Fibroblast of peridontal ligament (primary cell): Measurements from ENCODE around the gene KIF26B.
A peak's percentile ranks its signal among the peaks of the same experiment; 100 is the strongest.

Source experiments
- DNase-seq: peaks from one replicate; pipeline ENCODE4 v3.0.0-alpha.2; 2010; ENCODE audit errors: extremely low read depth

Gene KIF26B

DNA sequence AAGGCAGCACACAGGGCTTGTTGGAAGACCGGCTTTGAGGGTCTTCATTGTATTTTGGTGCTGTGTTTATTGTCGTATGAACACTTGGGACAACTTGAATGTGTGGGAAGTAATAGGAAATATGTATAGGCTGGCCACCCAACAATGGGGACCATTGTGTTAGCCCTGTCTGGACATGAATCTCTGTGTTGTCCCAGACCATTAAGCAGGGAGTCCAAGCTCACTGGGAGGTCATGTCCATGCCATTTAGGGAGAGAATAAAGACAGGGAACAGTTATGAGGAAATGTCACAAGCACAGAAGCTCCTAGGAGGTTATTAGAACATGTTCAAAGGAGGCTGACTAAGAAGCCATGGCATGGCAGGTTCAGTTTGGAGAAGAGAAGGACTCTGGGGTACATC lies 266.1 kb downstream of the KIF26B start:
- no peak for DNase-seq

DNA sequence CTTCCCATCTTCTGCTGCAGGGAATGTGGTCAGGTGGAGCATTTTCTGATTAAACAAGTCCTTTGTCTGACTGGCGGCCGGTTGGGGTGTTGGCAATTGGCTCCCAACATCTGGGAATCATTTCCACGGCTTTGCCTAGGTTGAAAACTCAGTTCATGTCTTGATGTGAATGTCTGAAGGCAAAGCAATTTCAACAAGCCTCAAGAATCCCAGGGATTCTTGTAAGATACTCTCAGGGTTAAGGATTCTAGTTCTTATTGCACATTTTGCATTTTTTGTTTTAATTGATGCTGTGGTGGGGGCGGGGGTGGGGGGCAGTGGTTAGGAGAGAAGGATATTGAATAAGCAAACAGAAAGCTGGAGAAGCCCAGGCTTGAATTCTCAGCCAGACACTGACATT lies 273.9 kb downstream of the KIF26B start:
- peak; percentile 71 for DNase-seq

DNA sequence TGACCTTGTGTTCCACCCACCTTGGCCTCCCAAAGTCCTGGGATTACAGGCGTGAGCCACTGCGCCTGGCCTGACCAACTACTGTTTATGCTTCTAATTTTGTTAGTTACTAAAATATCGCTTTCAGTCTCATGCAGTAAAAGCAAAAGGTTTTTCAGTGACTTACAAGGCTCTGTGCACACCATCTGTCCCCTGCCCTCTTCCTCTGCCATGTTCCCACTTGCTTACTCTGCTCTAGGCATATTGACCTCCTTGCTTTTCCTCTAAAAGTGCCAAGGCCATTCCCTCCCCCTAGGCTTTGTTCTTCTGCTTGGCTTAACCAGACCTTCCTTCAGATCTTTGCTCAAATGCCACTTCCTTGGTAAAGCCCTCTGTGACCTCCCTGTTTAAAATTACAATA lies 276.9 kb downstream of the KIF26B start:
- no peak for DNase-seq

DNA sequence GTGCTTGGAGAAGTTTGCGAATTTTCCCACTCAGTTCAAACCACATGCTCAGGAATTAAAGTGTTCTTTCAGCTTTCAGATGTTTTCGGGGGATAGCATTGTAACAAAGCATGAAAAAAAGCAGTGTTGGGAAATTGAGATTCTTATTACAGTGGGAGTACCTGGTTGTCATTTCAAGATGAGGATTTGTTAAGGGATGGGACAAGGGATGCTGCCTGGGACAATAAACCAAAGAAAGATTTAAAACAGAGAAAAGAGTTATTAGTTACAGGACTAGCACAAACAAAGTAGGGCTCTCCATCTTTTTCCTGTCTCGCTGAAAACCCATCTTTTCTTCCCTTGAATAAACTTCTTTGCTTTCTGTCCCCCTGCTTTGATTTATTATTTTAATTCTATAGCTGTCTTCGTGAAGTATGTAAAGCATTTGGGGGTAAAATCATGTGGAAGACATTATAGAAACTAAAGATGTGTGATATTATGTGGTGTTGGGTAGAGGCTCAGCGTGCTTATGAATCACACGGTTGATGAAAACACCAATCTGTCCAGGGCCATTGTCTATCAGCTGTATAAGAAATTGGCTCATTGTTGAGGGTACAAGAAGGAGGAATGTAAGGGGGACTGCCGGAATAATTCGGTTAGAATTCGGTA lies 277.6 kb downstream of the KIF26B start:
- DNase-seq, result no peak

DNA sequence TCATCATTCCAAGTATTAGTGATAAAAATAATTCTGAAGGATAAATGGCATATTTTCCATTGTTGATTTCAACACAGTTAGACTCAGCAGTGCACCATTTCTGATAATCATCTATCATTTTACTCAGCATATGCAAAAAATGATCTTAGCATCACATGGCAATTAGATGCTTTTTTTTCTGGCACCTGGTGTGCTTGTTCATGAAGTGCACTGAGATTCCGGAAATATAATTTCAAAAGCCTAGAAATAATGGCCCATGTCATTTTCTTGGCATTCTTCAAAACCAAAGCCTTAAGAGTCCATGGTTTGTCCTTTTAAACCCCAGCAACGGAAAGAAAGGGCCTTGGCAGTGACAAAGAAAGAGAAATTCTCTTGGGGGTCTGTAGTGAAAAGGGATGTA lies 278.8 kb downstream of the KIF26B start:
- no peak for DNase-seq

DNA sequence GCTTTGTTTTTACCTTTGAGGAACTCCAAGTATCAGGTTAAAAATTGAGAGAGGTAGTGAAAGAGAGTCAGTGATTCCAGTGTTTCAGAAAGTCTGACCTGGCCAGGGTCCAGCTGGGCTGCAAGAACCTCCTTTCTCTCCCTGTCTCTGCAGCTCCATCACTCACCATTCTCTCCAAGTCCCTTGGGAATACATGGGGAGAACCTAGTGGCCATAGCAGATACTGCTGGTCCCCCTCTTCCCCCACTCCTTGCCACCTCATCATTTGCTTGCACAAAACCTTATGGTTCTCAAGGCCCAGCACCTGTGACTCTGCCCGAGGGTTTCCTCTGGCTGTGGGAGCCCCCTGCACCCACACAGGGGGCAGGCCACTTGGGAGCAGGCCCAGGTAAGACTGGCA lies 279.5 kb downstream of the KIF26B start:
- DNase-seq, result no peak

DNA sequence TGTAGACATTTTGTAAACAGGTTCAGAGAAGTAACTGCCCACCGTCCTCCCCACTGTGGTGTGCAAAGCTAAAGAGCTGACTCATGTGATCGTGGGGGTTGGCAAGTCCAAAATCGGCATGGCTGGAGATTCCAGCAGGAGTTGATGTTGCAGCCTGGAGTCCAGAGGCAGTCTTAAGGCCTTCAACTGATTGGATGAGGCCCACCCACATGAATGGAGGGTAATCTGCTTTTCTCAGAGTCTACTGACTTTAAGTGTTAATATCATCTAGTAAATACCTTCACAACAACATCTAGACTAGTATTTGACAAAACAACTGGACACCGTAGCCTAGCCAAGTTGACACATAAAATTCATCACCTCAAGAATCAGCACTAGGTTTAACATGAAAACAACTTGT lies 281.6 kb downstream of the KIF26B start:
- DNase-seq, result no peak

DNA sequence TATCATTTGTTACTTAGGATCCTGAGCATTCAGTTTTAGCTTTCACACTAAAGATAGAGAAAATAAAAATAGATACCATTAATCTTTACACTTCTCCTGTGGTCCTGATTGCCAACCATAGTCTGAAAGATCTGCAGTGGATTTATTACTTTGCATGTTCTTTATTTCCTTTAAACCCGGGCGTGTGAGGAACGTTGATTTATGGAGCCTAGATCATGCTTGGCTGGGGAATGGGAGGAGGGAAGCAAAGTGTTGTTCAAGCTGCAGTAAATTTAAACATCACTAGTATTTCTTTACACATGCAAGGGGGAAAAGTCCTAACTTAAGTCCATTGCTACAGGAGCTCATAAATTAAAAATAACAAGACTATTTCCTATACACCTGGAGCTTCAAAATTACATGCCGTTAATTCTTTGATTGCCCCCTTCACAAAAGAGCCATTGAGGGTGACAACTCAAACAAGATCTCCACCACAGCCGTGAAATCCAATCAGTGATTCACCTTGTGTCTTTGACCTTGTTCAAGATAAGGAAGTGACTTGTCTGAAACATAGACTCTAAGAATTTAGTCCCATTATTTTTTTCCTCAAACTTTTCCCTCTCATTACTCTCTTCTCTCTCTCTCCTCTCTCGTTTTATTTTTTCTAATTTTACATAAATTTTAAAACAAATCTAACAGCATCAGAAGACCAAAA lies 282.7 kb downstream of the KIF26B start:
- DNase-seq, result no peak

DNA sequence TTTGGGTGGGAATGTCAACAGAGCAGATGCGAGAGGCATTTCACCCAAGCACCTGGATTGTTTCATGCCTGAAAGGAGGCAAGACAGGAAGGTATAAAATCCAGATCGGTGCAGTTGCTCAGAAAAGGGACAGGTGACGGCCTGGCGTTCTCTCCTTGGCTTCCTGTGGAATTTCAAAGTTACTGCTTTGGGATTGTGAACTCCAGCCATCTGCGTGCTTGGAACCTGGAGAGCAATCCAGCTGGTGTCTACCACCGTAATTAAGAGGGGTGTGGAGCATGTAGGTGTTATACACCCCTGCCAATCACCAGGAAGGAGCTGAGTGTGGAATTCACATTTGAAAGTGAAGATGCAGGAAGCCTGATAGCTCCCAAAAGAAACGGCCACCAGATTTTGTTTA lies 286.1 kb downstream of the KIF26B start:
- no peak for DNase-seq

DNA sequence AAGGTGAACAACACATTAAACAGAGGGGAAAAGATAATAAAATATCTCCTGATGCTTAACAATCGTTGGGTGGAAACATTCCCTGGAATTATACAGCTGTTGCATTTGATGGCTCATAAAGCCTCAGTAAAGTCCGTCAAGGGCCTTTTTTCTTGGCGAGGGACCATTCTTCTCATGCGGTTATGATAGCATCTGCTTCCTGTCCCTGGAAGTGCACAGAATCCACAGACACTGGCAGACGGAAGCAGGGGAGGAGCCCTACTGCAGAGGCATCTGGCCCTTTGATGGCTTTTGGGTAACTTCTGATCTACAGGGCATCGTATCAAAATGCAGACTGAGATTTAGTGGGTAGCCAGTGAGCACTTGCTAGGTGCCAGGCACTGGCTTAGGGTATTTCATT lies 286.9 kb downstream of the KIF26B start:
- DNase-seq, result peak; percentile 40

DNA sequence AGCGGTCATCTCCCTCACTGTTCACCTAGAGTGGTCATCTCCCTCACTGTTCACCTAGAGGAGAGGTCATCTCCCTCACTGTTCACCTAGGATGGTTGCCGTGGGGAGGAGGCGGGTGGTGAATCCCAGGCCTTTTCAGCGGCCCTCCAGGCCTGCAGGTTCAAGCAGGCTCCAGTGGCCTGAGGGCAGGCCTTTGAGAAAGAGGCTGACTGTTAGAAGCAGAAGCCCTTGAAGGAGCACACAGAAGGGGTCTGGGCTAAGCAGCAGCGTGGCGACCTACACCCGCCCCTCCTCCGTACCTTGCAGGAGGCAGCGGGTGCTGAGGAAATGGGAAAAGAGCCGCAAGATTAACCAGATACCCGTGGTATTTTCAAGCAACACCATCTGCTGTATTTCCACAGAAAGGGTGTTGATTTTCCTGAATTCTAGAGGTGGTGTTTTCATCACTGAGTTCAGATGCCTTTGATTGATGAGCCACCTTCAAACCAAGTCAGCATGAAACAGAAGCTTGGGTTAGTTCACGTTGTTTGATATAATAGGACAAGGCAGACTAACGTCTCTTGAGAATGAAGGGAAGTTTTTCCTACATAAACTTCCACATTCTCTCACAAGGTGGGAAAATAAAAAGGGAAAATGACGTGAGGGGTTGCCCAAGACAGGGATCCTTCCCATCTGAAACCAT lies 289.5 kb downstream of the KIF26B start:
- no peak for DNase-seq

DNA sequence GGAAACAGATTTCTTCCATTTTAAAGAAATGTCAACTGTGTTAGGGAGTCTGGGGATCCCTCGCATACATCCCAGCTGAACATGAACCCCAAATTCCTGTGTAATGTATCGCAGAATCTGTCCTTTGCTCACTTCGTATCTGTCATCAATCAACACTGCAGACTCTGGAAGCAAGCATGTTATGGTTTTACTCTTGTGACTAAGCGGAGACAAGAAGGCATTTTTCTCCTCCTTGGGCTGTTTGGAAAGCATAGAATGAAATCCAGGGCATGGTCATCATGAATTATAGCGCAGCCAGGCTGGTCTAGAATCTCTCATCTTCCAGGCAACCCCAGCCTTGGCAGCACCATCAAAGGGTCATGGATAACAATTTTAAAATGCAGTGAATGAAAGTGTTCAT lies 290.2 kb downstream of the KIF26B start:
- DNase-seq, result no peak

DNA sequence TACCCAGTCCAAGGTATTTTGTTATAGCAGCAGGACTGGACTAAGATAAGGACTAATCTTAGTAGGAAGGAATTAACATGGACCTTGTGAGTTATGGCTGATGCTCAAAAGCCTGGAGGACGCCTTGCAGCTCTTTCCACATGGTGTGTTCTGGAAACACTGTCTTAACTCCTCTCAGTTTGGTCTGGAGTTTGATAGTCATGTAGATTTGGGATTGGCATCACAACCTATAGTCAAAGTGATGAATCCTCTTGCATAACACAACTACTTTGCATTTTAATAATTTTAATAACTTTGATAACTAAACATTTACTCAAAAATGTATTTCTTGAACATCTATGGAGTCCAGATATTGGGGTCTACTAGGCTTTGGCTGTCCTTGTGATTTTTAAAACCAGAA lies 293.7 kb downstream of the KIF26B start:
- no peak for DNase-seq

DNA sequence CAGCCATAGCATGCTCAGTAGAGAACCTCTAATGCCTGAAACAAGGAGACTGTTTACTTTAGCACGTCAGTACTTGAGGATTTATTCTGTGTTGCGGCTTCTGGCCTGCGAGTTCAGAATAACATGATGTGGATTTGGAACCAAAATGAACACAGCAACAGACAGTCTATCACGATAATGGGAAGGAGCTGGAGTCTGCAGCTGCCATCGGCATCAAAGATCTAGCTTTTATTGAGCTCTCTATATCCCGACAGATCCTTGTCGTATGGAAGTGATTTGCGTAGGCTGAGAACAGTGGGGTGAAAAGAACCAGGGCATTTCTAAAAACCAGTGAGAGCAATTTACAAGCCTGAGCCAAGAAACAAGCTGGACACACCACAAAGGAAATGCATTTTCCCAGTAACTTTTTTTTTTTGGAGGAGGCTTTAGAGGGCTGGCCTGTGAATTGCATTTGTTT lies 294.2 kb downstream of the KIF26B start:
- DNase-seq, result peak; percentile 58

DNA sequence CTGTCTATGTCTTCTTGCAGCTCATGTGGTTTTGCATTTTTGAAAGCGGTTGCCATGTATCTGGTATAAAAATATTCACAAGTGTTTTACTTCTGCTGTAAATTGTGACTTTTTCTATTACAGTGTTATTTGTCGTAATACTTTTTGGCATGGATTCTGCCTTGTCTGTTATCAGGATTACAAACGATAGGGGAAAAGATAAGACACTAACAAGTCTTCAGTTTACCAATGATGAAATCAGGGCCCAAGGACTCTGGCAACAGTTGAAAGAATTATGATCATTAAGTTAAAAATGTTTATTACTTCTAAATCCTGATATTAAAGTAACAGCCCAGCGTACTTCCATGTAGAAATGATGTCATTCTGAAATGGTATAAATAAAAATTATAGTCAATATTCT lies 298.8 kb downstream of the KIF26B start:
- DNase-seq, result no peak

DNA sequence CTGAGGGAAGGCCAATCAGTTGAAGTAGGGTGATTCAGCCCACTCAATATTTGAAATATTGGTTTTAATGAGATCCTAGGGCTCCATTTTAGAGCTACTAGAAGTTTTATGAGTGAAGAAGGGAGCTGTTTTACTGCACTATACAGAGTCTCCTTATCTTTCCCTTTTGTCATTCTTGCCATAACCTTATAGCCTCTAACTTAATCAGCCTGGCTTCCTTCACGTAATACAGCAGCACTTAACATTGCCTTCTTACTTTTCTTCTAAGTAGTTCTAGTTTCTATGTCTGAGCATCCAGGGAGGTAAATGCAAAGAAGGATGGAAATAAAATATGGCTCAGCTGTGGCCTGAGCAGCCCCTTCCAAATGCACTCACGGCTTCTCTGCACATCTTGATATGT lies 299.3 kb downstream of the KIF26B start:
- no peak for DNase-seq

DNA sequence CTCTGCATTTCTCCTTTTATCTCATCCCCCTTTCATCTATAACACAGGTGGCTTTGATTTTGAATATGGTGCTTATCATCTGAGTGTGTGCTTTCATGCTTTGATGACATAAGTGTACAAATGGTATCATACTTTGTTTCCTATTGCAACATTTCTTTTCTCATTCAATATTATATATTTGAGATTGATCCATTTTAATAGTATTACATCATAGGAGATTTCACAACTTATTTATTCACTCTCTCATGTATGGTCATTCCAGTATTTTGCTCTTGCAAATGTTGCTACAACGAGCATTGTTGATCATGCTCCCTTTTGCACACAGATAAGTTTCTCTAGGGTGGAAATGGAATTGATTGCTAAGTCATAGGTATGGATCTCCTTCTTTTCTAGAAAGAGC lies 302.8 kb downstream of the KIF26B start:
- no peak for DNase-seq

DNA sequence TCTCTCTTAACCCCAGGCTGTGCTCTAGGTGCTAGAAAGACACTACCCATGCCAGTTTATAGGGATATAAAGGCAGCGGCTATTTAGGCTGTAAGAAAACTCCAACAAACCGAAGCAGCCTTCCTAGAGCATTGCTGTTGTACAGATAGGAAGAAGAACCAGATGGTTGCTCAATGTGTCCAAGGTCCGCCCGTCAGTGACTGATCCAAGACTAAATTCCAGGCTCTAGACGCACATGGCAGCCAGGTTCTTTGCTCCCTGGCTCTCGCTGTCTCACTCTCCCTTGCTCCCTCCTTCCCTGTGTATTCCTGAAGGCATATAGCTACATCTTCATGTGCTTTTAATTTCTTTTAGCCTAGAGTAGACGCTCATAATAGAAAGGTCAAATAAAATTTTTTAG lies 303.4 kb downstream of the KIF26B start:
- DNase-seq, result no peak

DNA sequence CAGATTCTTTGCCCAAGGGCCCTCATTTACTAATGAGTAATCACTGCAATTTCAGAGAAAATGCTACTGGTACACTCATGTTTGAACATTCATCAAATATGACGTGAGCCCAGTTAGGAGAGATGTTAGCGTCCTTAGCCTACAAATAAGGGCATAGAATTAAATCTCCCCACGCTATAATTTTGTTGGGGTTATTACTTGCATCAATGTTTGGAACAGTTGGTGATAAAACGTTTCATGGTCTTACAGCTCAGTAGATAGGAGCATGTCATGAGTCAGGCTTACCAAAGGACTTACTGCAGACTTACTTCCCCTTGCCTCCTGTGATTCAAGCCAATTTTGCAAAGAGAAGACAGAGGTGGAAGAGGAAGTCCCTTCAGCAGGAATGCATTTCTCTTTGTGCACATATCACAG lies 304.0 kb downstream of the KIF26B start:
- peak; percentile 52 for DNase-seq

DNA sequence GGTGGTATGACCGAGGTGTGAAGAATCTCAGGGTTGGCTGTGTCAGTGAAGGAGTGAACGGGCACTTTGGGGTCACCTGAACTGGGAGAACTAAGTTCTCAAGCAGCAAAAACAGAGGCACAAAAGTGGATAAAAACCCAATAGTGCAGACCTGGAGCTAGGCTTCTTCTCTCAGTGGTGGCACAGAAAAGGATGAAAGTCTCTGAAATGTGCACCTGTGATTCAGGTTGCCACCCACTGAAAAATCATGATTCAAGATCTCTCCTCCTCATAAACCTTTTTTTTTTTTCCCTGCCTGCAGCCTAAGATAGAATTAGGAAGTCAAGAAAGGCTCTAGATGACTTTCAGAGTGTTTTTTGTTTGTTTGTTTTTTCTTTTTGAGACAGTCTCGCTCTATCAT lies 304.8 kb downstream of the KIF26B start:
- no peak for DNase-seq

DNA sequence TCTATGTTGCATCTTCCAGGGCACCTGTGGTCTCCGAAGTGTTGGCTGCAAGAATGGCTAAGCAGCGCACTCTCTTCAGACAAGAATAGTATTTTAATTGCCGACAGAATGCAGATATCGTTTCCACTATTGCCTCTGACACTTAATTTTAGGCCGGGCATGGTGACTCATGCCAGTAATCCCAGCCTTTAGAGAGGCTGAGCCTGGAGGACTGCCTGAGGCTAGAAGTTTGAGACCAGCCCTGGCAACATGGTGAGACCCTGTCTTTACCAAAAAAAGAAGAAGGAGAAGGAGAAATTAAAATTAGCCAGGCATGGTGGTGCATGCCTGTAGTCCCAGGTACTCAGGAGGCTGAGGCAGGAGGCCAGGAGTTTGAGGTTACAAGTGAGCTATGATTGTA lies 306.9 kb downstream of the KIF26B start:
- no peak for DNase-seq

DNA sequence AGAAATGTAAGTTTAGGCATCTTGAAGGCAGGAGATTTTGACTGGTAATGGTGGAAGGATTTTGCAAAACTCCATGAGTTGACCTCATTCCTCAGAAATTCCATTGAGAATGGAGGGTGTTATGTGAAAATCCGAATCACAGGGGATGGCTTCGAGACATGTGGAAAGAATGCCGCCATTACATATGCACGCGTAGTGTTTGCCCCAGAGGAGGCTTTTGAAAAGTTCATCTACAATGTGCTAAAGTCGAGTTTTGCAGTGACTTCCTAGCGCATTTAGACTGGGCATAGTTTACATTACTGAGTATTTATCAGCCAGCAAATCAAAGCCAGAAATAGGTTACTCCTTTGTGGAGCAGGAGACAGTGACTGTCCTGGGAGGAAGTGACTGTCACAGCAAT lies 307.4 kb downstream of the KIF26B start:
- no peak for DNase-seq
